HepG2 (cell line): ENCODE measurements around the gene CD93. TPM values are rescaled to one million over a fixed set of nuclear protein-coding genes. Genes with fewer than 3 reads are reported as not detected.

Experiments
- ATAC-seq: fragments of 200-7000 bp; cut with Tn5 transposase; 3 replicates; pipeline ENCODE4 v1.9.1; 2020; ENCODE audit warnings: mild to moderate bottlenecking, moderate library complexity
- BruUV-seq: library from RNA; stranded (reverse); fragments of 400-500 nt; replicated peaks from 2 replicates; lab custom pipeline; 2021; lab: Mats Ljungman, UMichigan
- CTCF ChIA-PET: fragments of 300-600 bp; formaldehyde crosslinking; extraction: SDS; loops from one replicate; lab custom pipeline; 2021; ENCODE audit warnings: low total read pairs, inconsistent platforms, low intra/inter-chr PET ratio; lab: Yijun Ruan, JAX
- POLR2A ChIA-PET: fragments of 350-600 bp; sonication (Branson Sonifier 250); formaldehyde crosslinking; loops from one replicate; lab custom pipeline; 2020; ENCODE audit warnings: antibody characterized with exemption, inconsistent platforms; lab: Yijun Ruan, JAX
- DNase-seq: peaks from one replicate; pipeline ENCODE4 v3.0.0-alpha.2; 2015; ENCODE audit warnings: low spot score
- FAIRE-seq: peaks from 3 replicates; lab custom pipeline; 2011; peaks lifted over from hg19 to GRCh38; lab: Jason Lieb, UNC
- H2AFZ ChIP-seq: one replicate; pipeline ENCODE4 v1.6.1; 2011; ENCODE audit warnings: low read length, inconsistent platforms
- H3K27ac ChIP-seq: fragments of 300-600 bp; 3 replicates; pipeline ENCODE4 v1.8.0; 2011; ENCODE audit warnings: mixed run types, mild to moderate bottlenecking, mixed read lengths, low read length, inconsistent platforms; ENCODE audit not compliant: insufficient read depth; ENCODE audit errors: extremely low read length
- H3K27me3 ChIP-seq, 2 experiments: fragments of 200-600 bp in 1 of 2; 2 replicates in 1 of 2; 3 replicates in 1 of 2; pipeline versions ENCODE4 v1.6.0 to v1.8.0; 2011; ENCODE audit warnings: low read length in 2 of 2, mild to moderate bottlenecking in 2 of 2, moderate library complexity in 2 of 2, inconsistent platforms in 1 of 2; ENCODE audit not compliant: insufficient read depth in 2 of 2, control insufficient read depth in 1 of 2
- H3K36me3 ChIP-seq, 2 experiments: fragments of 200-600 bp in 1 of 2; replicated peaks in 1 of 2; 2 replicates in 1 of 2; 3 replicates in 1 of 2; pipeline versions ENCODE4 v1.5.1 to v1.8.0; 2011; ENCODE audit warnings: low read length in 2 of 2, inconsistent platforms in 1 of 2; ENCODE audit not compliant: insufficient read depth in 2 of 2, control insufficient read depth in 1 of 2
- H3K4me1 ChIP-seq: 2 replicates; pipeline ENCODE4 v1.5.1; 2012; ENCODE audit warnings: low read length, inconsistent platforms; ENCODE audit not compliant: insufficient read depth
- H3K4me2 ChIP-seq: 2 replicates; pipeline ENCODE4 v1.6.0; 2011; ENCODE audit warnings: low read depth, low read length, inconsistent platforms
- H3K4me3 ChIP-seq, 3 experiments: fragments of 200-600 bp in 1 of 3; sonication (generic), shearing (Covaris generic) in 1 of 3; replicated peaks in 1 of 3; 2 replicates each; pipeline ENCODE4 v1.5.1; 2011 to 2016; ENCODE audit warnings: low read length in 3 of 3, inconsistent platforms in 2 of 3, low read depth in 2 of 3, mild to moderate bottlenecking in 2 of 3, control low read depth in 1 of 3, mixed read lengths in 1 of 3; ENCODE audit not compliant: insufficient read depth in 1 of 3
- H3K79me2 ChIP-seq: one replicate; pipeline ENCODE4 v1.6.1; 2011; ENCODE audit warnings: low read length, inconsistent platforms; ENCODE audit not compliant: insufficient read depth
- H3K9ac ChIP-seq: 2 replicates; pipeline ENCODE4 v1.6.0; 2011; ENCODE audit warnings: mild to moderate bottlenecking, low read depth, low read length, inconsistent platforms; ENCODE audit not compliant: insufficient read depth
- H3K9me3 ChIP-seq: 2 replicates; pipeline ENCODE4 v1.5.1; 2012; ENCODE audit warnings: mild to moderate bottlenecking, low read length
- H4K20me1 ChIP-seq: 2 replicates; pipeline ENCODE4 v1.6.0; 2011; ENCODE audit warnings: inconsistent platforms, mild to moderate bottlenecking, low read length, moderate library complexity; ENCODE audit not compliant: insufficient read depth
- CHCHD3 ChIP-seq: sonication (generic); formaldehyde crosslinking; IDR thresholded peaks from 2 replicates; pipeline ENCODE4 v1.8.0; 2022; ENCODE audit warnings: mild to moderate bottlenecking, missing genetic modification reagents, moderate library complexity
- HNRNPLL ChIP-seq: fragments of 200-400 bp; formaldehyde crosslinking; IDR thresholded peaks from 2 replicates; pipeline ENCODE4 v1.6.1; 2017; ENCODE audit warnings: mild to moderate bottlenecking, low read depth, low read length; ENCODE audit not compliant: poor library complexity, severe bottlenecking
- MAFF ChIP-seq: IDR thresholded peaks from 2 replicates; pipeline ENCODE4 v1.6.1; 2011; ENCODE audit warnings: low read depth, low read length, improper control_type of control experiment
- PITX1 ChIP-seq: sonication (generic); formaldehyde crosslinking; IDR thresholded peaks from 2 replicates; pipeline ENCODE4 v1.5.1; 2020; ENCODE audit warnings: mild to moderate bottlenecking, missing genetic modification reagents
- SRSF9 ChIP-seq: fragments of 200-400 bp; formaldehyde crosslinking; IDR thresholded peaks from 2 replicates; pipeline ENCODE4 v1.6.1; 2018; ENCODE audit warnings: borderline replicate concordance, mild to moderate bottlenecking, low read depth, low read length; ENCODE audit not compliant: insufficient read depth, poor library complexity, severe bottlenecking
- ZEB1 ChIP-seq: IDR thresholded peaks from 2 replicates; pipeline ENCODE4 v1.6.1; 2012; ENCODE audit warnings: mild to moderate bottlenecking, low read depth, inconsistent platforms; ENCODE audit not compliant: insufficient replicate concordance
- ZNF296 ChIP-seq: sonication (generic); formaldehyde crosslinking; conservative IDR thresholded peaks from 2 replicates; pipeline ENCODE4 v1.5.0; 2020; ENCODE audit warnings: mild to moderate bottlenecking, missing genetic modification reagents
- ZNF333 ChIP-seq: sonication (generic); formaldehyde crosslinking; IDR thresholded peaks from 2 replicates; pipeline ENCODE4 v1.4.0; 2020; ENCODE audit warnings: mild to moderate bottlenecking, missing genetic modification reagents, borderline replicate concordance
- ZNF33B ChIP-seq: sonication (generic); formaldehyde crosslinking; IDR thresholded peaks from 2 replicates; pipeline ENCODE4 v1.5.1; 2020; ENCODE audit warnings: mild to moderate bottlenecking, missing genetic modification reagents
- ZNF567 ChIP-seq: sonication (generic); formaldehyde crosslinking; IDR thresholded peaks from 2 replicates; pipeline ENCODE4 v1.8.1; 2023; ENCODE audit warnings: mild to moderate bottlenecking, missing genetic modification reagents, borderline replicate concordance
- ZNF788 ChIP-seq: sonication (generic); formaldehyde crosslinking; IDR thresholded peaks from 2 replicates; pipeline ENCODE4 v1.5.0; 2020; ENCODE audit warnings: mild to moderate bottlenecking, missing genetic modification reagents, borderline replicate concordance
- ZSCAN20 ChIP-seq: sonication (generic); formaldehyde crosslinking; IDR thresholded peaks from 2 replicates; pipeline ENCODE4 v1.4.0; 2020; ENCODE audit warnings: missing genetic modification reagents, mild to moderate bottlenecking, borderline replicate concordance
- ZSCAN21 ChIP-seq: sonication (generic); formaldehyde crosslinking; IDR thresholded peaks from 2 replicates; pipeline ENCODE4 v1.8.0; 2022; ENCODE audit warnings: mild to moderate bottlenecking, missing genetic modification reagents, moderate library complexity, borderline replicate concordance
- WGBS: methylation state at CpG from one replicate; pipeline ENCODE4 v1.1.6; 2017; ENCODE audit warnings: low lambda C conversion rate; 5-methylcytosine and 5-hydroxymethylcytosine counted together
- in situ Hi-C: cut with HindIII; loops from 2 replicates; pipeline ENCODE4 v1.10.0; 2017; ENCODE audit warnings: low pct_unique_long_range_greater_than_20kb; ENCODE audit not compliant: extremely low pct_ligation_motif_present
- intact Hi-C: fragments of 100-400 bp; cut with micrococcal nuclease; formaldehyde crosslinking; loops from one replicate; pipeline ENCODE4 v1.10.0; 2022; ENCODE audit not compliant: unreplicated experiment
- polyA plus RNA-seq, 8 experiments: library from polyadenylated mRNA; depleted of rRNA in 3 of 8; stranded (reverse) in 7 of 8; unstranded in 1 of 8; fragments of >200 nt; fragmentation: Illumina TruSeq in 4 of 8; extraction: Trizol in 4 of 8; gene quantifications; 2 replicates each; pipeline versions ENCODE4 v1.2.1 to v1.2.3, GENCODE V29; 2011 to 2016; ENCODE audit warnings: low read depth in 4 of 8, missing spikeins in 1 of 8, mixed read lengths in 1 of 8; ENCODE audit not compliant: insufficient read depth in 1 of 8
- total RNA-seq, 5 experiments: library from RNA; depleted of rRNA; stranded (reverse); fragments of >200 nt; fragmentation: Illumina TruSeq; extraction: Trizol; gene quantifications; 2 replicates each; pipeline ENCODE4 v1.2.3, GENCODE V29; 2016; ENCODE audit warnings: low read depth in 1 of 5

CD93 gene
- total and polyA plus RNA-seq, 2 of the 13 experiments (the other 11 are each of a cell fraction or from before 2014, with no cell fraction given): not detected

GRCh38 chr20:23120261-23120660 is 34.1 kb upstream of the CD93 start:
- no peak for FAIRE-seq
- H4K20me1 ChIP-seq: no peaks in the 10 kb centered on the region
- H2AFZ ChIP-seq: no peak overlapping the region
- H3K4me2 ChIP-seq: no peak overlapping the region
- H3K27me3 ChIP-seq: peaks cover 9 to 33% of the 10 kb centered on the region in 2 experiments; a peak in 4 of 5 replicates
- H3K9me3 ChIP-seq: no peaks in the 10 kb centered on the region
- WGBS: 26% methylated on average over 6 of the region's 7 CpGs
- BruUV-seq: no TSS peak
- no peaks in the 10 kb centered on the region for H3K79me2 ChIP-seq
- H3K4me3 ChIP-seq: no peak overlapping the region
- H3K4me1 ChIP-seq: no peaks in the 10 kb centered on the region
- ChIA-PET POLR2A (no interaction called here), CTCF (no interaction called here)
- in situ Hi-C loops (no loop called here), intact Hi-C loops (no loop called here)
- TF ChIP-seq ZNF33B (CRISPR knock-in tag) (no peak), MAFF (no peak), HNRNPLL (no peak), ZSCAN20 (no peak), ZSCAN21 (no peak), ZNF333 (CRISPR knock-in tag) (no peak), CHCHD3 (CRISPR knock-in tag) (no peak), PITX1 (CRISPR knock-in tag) (no peak)
- ATAC-seq: no peak
- no peak for DNase-seq
- H3K27ac ChIP-seq: no peak overlapping the region
- H3K36me3 ChIP-seq: no peaks in the 10 kb centered on the region
- H3K9ac ChIP-seq: no peak overlapping the region

DNA sequence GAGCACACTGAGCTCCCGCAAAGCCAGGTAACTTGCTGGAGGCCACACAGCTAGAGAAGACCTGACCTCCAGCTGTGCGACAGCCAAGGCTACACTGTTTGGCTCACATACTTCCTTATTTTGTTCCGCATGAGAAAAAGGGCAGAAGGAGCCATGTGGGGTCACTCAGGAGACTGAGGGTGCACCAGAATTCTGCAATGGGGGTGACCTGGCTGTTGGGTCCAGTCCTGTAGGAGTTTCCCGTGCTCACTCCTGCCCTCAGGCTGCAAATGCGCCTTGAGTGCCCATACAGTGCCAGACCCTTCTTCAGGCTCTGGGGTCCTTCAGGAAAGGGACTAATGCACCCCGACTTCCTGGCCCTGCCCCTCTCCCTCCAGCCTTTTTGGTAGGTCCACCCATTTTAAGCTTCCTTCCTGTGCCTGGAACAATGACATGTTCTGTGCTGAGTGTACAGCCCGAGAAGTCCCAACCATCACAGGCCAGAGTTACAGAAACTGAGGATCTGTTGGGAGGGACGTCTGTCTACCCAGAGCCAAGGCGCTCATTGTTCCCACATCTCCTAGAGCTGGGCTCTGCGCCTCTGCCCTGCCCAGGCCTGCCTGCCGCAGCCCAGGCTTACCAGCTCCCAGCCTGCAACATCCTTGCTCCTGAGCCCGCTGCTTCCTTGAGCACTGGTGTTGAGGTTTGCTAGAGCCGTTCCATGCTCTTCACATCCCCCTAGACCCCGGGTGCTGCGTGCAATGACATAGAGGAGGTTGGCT is 33.5 kb upstream of the CD93 start:
- intact Hi-C loops (no loop called here), in situ Hi-C loops (no loop called here)
- no peak for ATAC-seq
- no peak for FAIRE-seq
- ChIA-PET POLR2A (no interaction called here), CTCF (no interaction called here)
- Histone ChIP-seq H4K20me1 (no peaks in the 10 kb centered on the region), H3K9me3 (no peaks in the 10 kb centered on the region), H3K4me1 (no peaks in the 10 kb centered on the region), H3K36me3 (no peaks in the 10 kb centered on the region), H3K4me3 (no peak overlapping the region), H3K4me2 (no peak overlapping the region), H2AFZ (no peak overlapping the region), H3K79me2 (no peaks in the 10 kb centered on the region), H3K27me3 (peaks cover 9 to 33% of the 10 kb centered on the region in 2 experiments; a peak in 4 of 5 replicates), H3K9ac (no peak overlapping the region), H3K27ac (no peak overlapping the region)
- no peak for DNase-seq
- WGBS: 29% methylated on average over 14 of the region's 15 CpGs
- BruUV-seq: no TSS peak
- TF ChIP-seq ZNF567 (CRISPR knock-in tag): no peak
- no peak for TF ChIP-seq ZNF788 (CRISPR knock-in tag)
- TF ChIP-seq ZNF296 (CRISPR knock-in tag): no peak
- TF ChIP-seq ZEB1: no peak
- TF ChIP-seq SRSF9: no peak
